NK-92 (cell line): ENCODE results near the gene TRIM59.

Experiments
- DNase-seq: peaks from one replicate; lab custom pipeline; 2025; ENCODE audit not compliant: unreplicated experiment; lab: John Stamatoyannopoulos, UW

TRIM59 gene

GRCh38 chr3:160403796-160404470 is 45.7 kb downstream of the TRIM59 start:
- no peak for DNase-seq

GRCh38 chr3:160403028-160403545 is 46.5 kb downstream of the TRIM59 start:
- no peak for DNase-seq

GRCh38 chr3:160402221-160403027 is 47.2 kb downstream of the TRIM59 start:
- DNase-seq: no peak

GRCh38 chr3:160401291-160402095 is 48.1 kb downstream of the TRIM59 start:
- no peak for DNase-seq

GRCh38 chr3:160400702-160401150 is 48.9 kb downstream of the TRIM59 start:
- DNase-seq: no peak

GRCh38 chr3:160400030-160400701 is 49.4 kb downstream of the TRIM59 start:
- DNase-seq: no peak

GRCh38 chr3:160399125-160400029 is 50.2 kb downstream of the TRIM59 start, which contains the start of the genes IFT80 and SMC4:
Gene IFT80, minus strand, starts transcription at chr3:160399225. Its CDS starts 14,625 bp downstream, at chr3:160384600.
Gene SMC4, plus strand, starts transcription at chr3:160399650. Its CDS starts 1,177 bp downstream, at chr3:160400827.
- peak; percentile 68 for DNase-seq

GRCh38 chr3:160398820-160399124 is 50.8 kb downstream of the TRIM59 start:
- DNase-seq: no peak

- DNase-seq: no peak
These were observed 54.3 kb downstream of the TRIM59 start for GRCh38 chr3:160395297-160395696.

GRCh38 chr3:160394009-160394392 is 55.6 kb downstream of the TRIM59 start:
- DNase-seq: no peak

GRCh38 chr3:160393346-160394008 is 56.1 kb downstream of the TRIM59 start:
- no peak for DNase-seq

GRCh38 chr3:160392798-160393197 is 56.8 kb downstream of the TRIM59 start:
- no peak for DNase-seq

GRCh38 chr3:160390565-160391138 is 58.9 kb downstream of the TRIM59 start:
- DNase-seq: no peak
